IMR-90 (cell line): ENCODE measurements around the gene ZP3. TPM values are rescaled to one million over a fixed set of nuclear protein-coding genes. Genes with fewer than 3 reads are reported as not detected.

Experiments used
- ATAC-seq: fragments of 200-7000 bp; cut with Tn5 transposase; 2 replicates; pipeline ENCODE4 v1.9.1; 2020; ENCODE audit warnings: low read depth, mild to moderate bottlenecking, moderate library complexity
- BruUV-seq: library from RNA; stranded (reverse); fragments of 400-500 nt; replicated peaks from 2 replicates; lab custom pipeline; 2021; lab: Mats Ljungman, UMichigan
- CTCF ChIA-PET: fragments of 300-600 bp; formaldehyde crosslinking; extraction: SDS; loops from one replicate; lab custom pipeline; 2021; ENCODE audit warnings: antibody characterized with exemption; lab: Yijun Ruan, JAX
- POLR2A ChIA-PET: fragments of 300-600 bp; sonication (Branson Sonifier 250); formaldehyde crosslinking; loops from one replicate; lab custom pipeline; 2022; ENCODE audit warnings: antibody characterized with exemption; ENCODE audit not compliant: unreplicated experiment; lab: Charles Lee
- DNase-seq: peaks from one replicate; pipeline ENCODE4 v3.0.0; 2013
- H2AFZ ChIP-seq: replicated peaks from 2 replicates; pipeline ENCODE3; 2013; ENCODE audit warnings: low read length, mild to moderate bottlenecking; ENCODE audit not compliant: poor library complexity
- H2AK5ac ChIP-seq: 2 replicates; pipeline ENCODE4 v1.6.1; 2013; ENCODE audit warnings: low read depth, low read length, inconsistent platforms
- H2AK9ac ChIP-seq: replicated peaks from 2 replicates; pipeline ENCODE3; 2013; ENCODE audit warnings: mild to moderate bottlenecking, low read depth, low read length, moderate library complexity; ENCODE audit not compliant: poor library complexity
- H2BK120ac ChIP-seq: 2 replicates; pipeline ENCODE4 v1.6.1; 2013; ENCODE audit warnings: low read depth, low read length, inconsistent platforms
- H2BK15ac ChIP-seq: 3 replicates; pipeline ENCODE4 v1.6.1; 2013; ENCODE audit warnings: low read depth, low read length, inconsistent platforms
- H2BK20ac ChIP-seq: 2 replicates; pipeline ENCODE4 v1.6.1; 2013; ENCODE audit warnings: low read depth, mild to moderate bottlenecking, inconsistent platforms, low read length, moderate library complexity
- H2BK5ac ChIP-seq: 2 replicates; pipeline ENCODE4 v1.6.1; 2013; ENCODE audit warnings: mild to moderate bottlenecking, low read depth, low read length, inconsistent platforms; ENCODE audit not compliant: poor library complexity, severe bottlenecking
- H3K14ac ChIP-seq: replicated peaks from 2 replicates; pipeline ENCODE4 v1.6.1; 2013; ENCODE audit warnings: low read depth, low read length, inconsistent platforms
- H3K18ac ChIP-seq: 2 replicates; pipeline ENCODE4 v1.6.1; 2013; ENCODE audit warnings: low read depth, low read length, control low read depth
- H3K23ac ChIP-seq: 2 replicates; pipeline ENCODE4 v1.6.1; 2013; ENCODE audit warnings: low read depth, low read length, inconsistent platforms
- H3K27ac ChIP-seq: 2 replicates; pipeline ENCODE4 v1.5.1; 2013; ENCODE audit warnings: mild to moderate bottlenecking, control low read depth, low read length; ENCODE audit not compliant: insufficient read depth
- H3K27me3 ChIP-seq: 2 replicates; pipeline ENCODE4 v1.6.1; 2013; ENCODE audit warnings: low read length; ENCODE audit not compliant: control insufficient read depth, insufficient read depth
- H3K36me3 ChIP-seq: 2 replicates; pipeline ENCODE4 v1.6.1; 2013; ENCODE audit warnings: low read length, mixed read lengths; ENCODE audit not compliant: control insufficient read depth, insufficient read depth
- H3K4ac ChIP-seq: 2 replicates; pipeline ENCODE4 v1.6.1; 2013; ENCODE audit warnings: low read depth, low read length, inconsistent platforms
- H3K4me1 ChIP-seq: 2 replicates; pipeline ENCODE4 v1.6.1; 2013; ENCODE audit warnings: low read length, mixed read lengths; ENCODE audit not compliant: control insufficient read depth, insufficient read depth
- H3K4me2 ChIP-seq: 2 replicates; pipeline ENCODE4 v1.6.1; 2013; ENCODE audit warnings: low read depth, mild to moderate bottlenecking, control low read depth, low read length, moderate library complexity
- H3K4me3 ChIP-seq: 2 replicates; pipeline ENCODE4 v1.5.1; 2013; ENCODE audit warnings: low read depth, mild to moderate bottlenecking, control low read depth, low read length, moderate library complexity; ENCODE audit not compliant: insufficient read depth
- H3K56ac ChIP-seq: 2 replicates; pipeline ENCODE4 v1.6.1; 2013; ENCODE audit warnings: low read length, inconsistent platforms; ENCODE audit not compliant: insufficient read depth; ENCODE audit errors: extremely low read depth
- H3K79me1 ChIP-seq, 2 experiments: 2 replicates each; pipeline ENCODE4 v1.6.1; 2013; ENCODE audit warnings: low read length in 2 of 2, inconsistent platforms in 1 of 2, low read depth in 1 of 2
- H3K9ac ChIP-seq: 2 replicates; pipeline ENCODE4 v1.6.1; 2013; ENCODE audit warnings: low read depth, low read length, control low read depth
- H3K9me1 ChIP-seq: 2 replicates; pipeline ENCODE4 v1.6.1; 2013; ENCODE audit warnings: low read length, inconsistent platforms; ENCODE audit not compliant: insufficient read depth
- H3K9me3 ChIP-seq: 2 replicates; pipeline ENCODE4 v1.6.1; 2013; ENCODE audit warnings: low read length; ENCODE audit not compliant: control insufficient read depth, insufficient read depth
- H4K20me1 ChIP-seq: 2 replicates; pipeline ENCODE4 v1.6.1; 2013; ENCODE audit warnings: low read length, inconsistent platforms; ENCODE audit not compliant: insufficient read depth
- H4K5ac ChIP-seq: 2 replicates; pipeline ENCODE4 v1.6.1; 2013; ENCODE audit warnings: mild to moderate bottlenecking, low read depth, low read length, control low read depth
- H4K8ac ChIP-seq, 2 experiments: 2 replicates each; pipeline ENCODE4 v1.6.1; 2013; ENCODE audit warnings: low read depth in 2 of 2, low read length in 2 of 2, control low read depth in 1 of 2, inconsistent platforms in 1 of 2
- H4K91ac ChIP-seq: 2 replicates; pipeline ENCODE4 v1.6.1; 2013; ENCODE audit warnings: low read depth, low read length, inconsistent platforms; ENCODE audit not compliant: insufficient read depth
- CEBPB ChIP-seq: IDR thresholded peaks from 2 replicates; pipeline ENCODE4 v1.6.1; 2012; ENCODE audit warnings: low read depth, low read length, improper control_type of control experiment
- CTCF ChIP-seq: conservative IDR thresholded peaks from 2 replicates; pipeline ENCODE4 v1.5.1; 2012; ENCODE audit warnings: mild to moderate bottlenecking, low read depth, low read length, improper control_type of control experiment
- FOS ChIP-seq: fragments of 150-350 bp; IDR thresholded peaks from 2 replicates; pipeline ENCODE4 v1.6.1; 2016; ENCODE audit warnings: low read depth, low read length
- MAFK ChIP-seq: IDR thresholded peaks from 2 replicates; pipeline ENCODE4 v1.6.1; 2012; ENCODE audit warnings: low read depth, low read length, improper control_type of control experiment
- MAZ ChIP-seq: IDR thresholded peaks from 2 replicates; pipeline ENCODE4 v1.6.1; 2012; ENCODE audit warnings: low read depth, mild to moderate bottlenecking, low read length, improper control_type of control experiment, moderate library complexity, borderline replicate concordance
- MXI1 ChIP-seq: IDR thresholded peaks from 2 replicates; pipeline ENCODE4 v1.6.1; 2012; ENCODE audit warnings: low read depth, mild to moderate bottlenecking, low read length, moderate library complexity, borderline replicate concordance
- SMC3 ChIP-seq: fragments of 150-350 bp; IDR thresholded peaks from 2 replicates; pipeline ENCODE4 v1.6.1; 2016; ENCODE audit warnings: low read depth, mild to moderate bottlenecking, antibody characterized with exemption, low read length, moderate library complexity
- USF2 ChIP-seq: fragments of 150-350 bp; IDR thresholded peaks from 2 replicates; pipeline ENCODE4 v1.6.1; 2017; ENCODE audit warnings: mild to moderate bottlenecking, antibody characterized with exemption, low read length, low read depth
- WGBS, 2 experiments: methylation state at CpG; one replicate each; pipeline versions ENCODE4 v1.1.5 to v1.1.7; 2013; ENCODE audit warnings: missing lambda C conversion rate in 2 of 2; ENCODE audit not compliant: insufficient read length in 1 of 2; ENCODE audit errors: extremely low coverage in 2 of 2; 5-methylcytosine and 5-hydroxymethylcytosine counted together
- dilution Hi-C: fragments of 300-500 bp; cut with HindIII; formaldehyde crosslinking; loops from one replicate; pipeline ENCODE4 v1.14.3; 2018; ENCODE audit warnings: low sequenced_read_pairs; ENCODE audit not compliant: unreplicated experiment
- in situ Hi-C: fragments of 300-500 bp; cut with MboI; formaldehyde crosslinking; loops from 3 replicates; pipeline ENCODE4 v1.14.3; 2019; ENCODE audit warnings: low sequenced_read_pairs, inconsistent platforms, mixed read lengths
- intact Hi-C: fragments of 100-400 bp; cut with micrococcal nuclease; formaldehyde crosslinking; loops from 2 replicates; pipeline ENCODE4 v1.10.0; 2022
- polyA plus RNA-seq, 3 experiments: library from polyadenylated mRNA; depleted of rRNA; stranded (reverse); fragments of >200 nt; gene quantifications; 2 replicates each; pipeline ENCODE4 v1.2.3, GENCODE V29; 2012; ENCODE audit warnings: low replicate concordance in 1 of 3
- total RNA-seq: library from RNA; depleted of rRNA; stranded (reverse); fragments of >200 nt; gene quantifications from 2 replicates; pipeline ENCODE4 v1.2.3, GENCODE V29; 2012

The ZP3 gene
- total and polyA plus RNA-seq, 2 of the 4 experiments (the other 2 are of a cell fraction) = 0.54 to 0.67 TPM

- Histone ChIP-seq H3K79me1 (peaks cover 0 to 5% of the 10 kb centered on the region in 2 experiments; a peak in 1 of 4 replicates), H3K4ac (no peak overlapping the region), H3K9me3 (no peaks in the 10 kb centered on the region), H3K27me3 (no peaks in the 10 kb centered on the region; the same call in 1 of the 2 replicates), H3K14ac (no peak overlapping the region), H2AK9ac (no peak overlapping the region), H3K27ac (no peak overlapping the region), H4K91ac (no peak overlapping the region), H4K5ac (no peak overlapping the region), H2AFZ (no peak overlapping the region), H3K56ac (no peak overlapping the region), H2AK5ac (no peak overlapping the region), H3K18ac (no peak overlapping the region), H3K4me1 (peaks cover 13% of the 10 kb centered on the region), H4K8ac (no peak overlapping the region), H4K20me1 (no peaks in the 10 kb centered on the region), H3K9me1 (peaks cover 11% of the 10 kb centered on the region), H3K9ac (no peak overlapping the region), H3K36me3 (no peaks in the 10 kb centered on the region), H3K4me2 (no peak overlapping the region), H2BK20ac (no peak overlapping the region), H2BK5ac (no peak overlapping the region), H2BK120ac (no peak overlapping the region), H3K23ac (no peak overlapping the region), H3K4me3 (no peak overlapping the region), H2BK15ac (no peak overlapping the region)
- intact Hi-C loops (no loop called here), in situ Hi-C loops (no loop called here), dilution Hi-C loops (no loop called here)
- ChIA-PET CTCF (no interaction called here), POLR2A (no interaction called here)
- TF ChIP-seq CTCF (no peak), CEBPB (no peak), USF2 (no peak), MXI1 (no peak), SMC3 (no peak), FOS (no peak), MAFK (no peak), MAZ (no peak)
- DNase-seq (no peak), ATAC-seq (no peak)
- WGBS, 2 experiments = 44% methylated on average over 7 of the region's 13 CpGs; no CpG with 5 or more reads in 1 of the 2 experiments
- no TSS peak for BruUV-seq
These were observed 28.6 kb upstream of the ZP3 start for GRCh38 chr7:76395965-76396726.
